Lower lobe of right lung (tissue), 2 donors: ENCODE measurements around the gene CFAP97. TPM values are rescaled to one million over a fixed set of nuclear protein-coding genes. Genes with fewer than 3 reads are reported as not detected.
A peak's percentile ranks its signal among the peaks of the same experiment; 100 is the strongest.
"Not testable (repeated sequence)": the region's sequence is repeated elsewhere in the genome, so short reads cannot be mapped to it uniquely, and the experiment has no call there.

Experiments
- ATAC-seq, 2 donors: fragments of 200-7000 bp; cut with Tn5 transposase; one replicate each; pipeline ENCODE4 v1.9.1; 2020 to 2022; ENCODE audit warnings: mild to moderate bottlenecking in 2 of 2, moderate library complexity in 2 of 2
- DNase-seq: peaks from one replicate; pipeline ENCODE4 v3.0.0-alpha.2; 2020
- H3K27ac ChIP-seq: fragments of 200-600 bp; one replicate; pipeline ENCODE4 v1.8.0; 2022
- H3K27me3 ChIP-seq: fragments of 200-600 bp; one replicate; pipeline ENCODE4 v1.8.0; 2022; ENCODE audit warnings: low read depth
- H3K36me3 ChIP-seq: fragments of 200-600 bp; one replicate; pipeline ENCODE4 v1.8.0; 2022; ENCODE audit warnings: mild to moderate bottlenecking
- H3K4me1 ChIP-seq: fragments of 200-600 bp; one replicate; pipeline ENCODE4 v1.8.0; 2022
- H3K4me3 ChIP-seq: fragments of 200-600 bp; one replicate; pipeline ENCODE4 v1.8.0; 2022; ENCODE audit warnings: mild to moderate bottlenecking
- H3K9me3 ChIP-seq: fragments of 200-600 bp; one replicate; pipeline ENCODE4 v1.8.0; 2022
- intact Hi-C: fragments of 100-400 bp; cut with DNase I; formaldehyde crosslinking; loops from one replicate; pipeline ENCODE4 v1.11.0; 2022
- total RNA-seq: library from RNA; stranded (reverse); fragmentation: NEBNext Ultra II Directional; extraction: Animal tissue kit (Norgen Biotek cat#: 25700); gene quantifications from one replicate; pipeline ENCODE4 v1.2.1, GENCODE V29; 2021
- TF ChIP-seq, protein P1 (sequence below): fragments of 200-600 bp; IDR thresholded peaks from one replicate; pipeline ENCODE4 v1.8.0; 2022; ENCODE audit warnings: antibody characterized with exemption, mild to moderate bottlenecking
- donor health status: DM: no; HTN: yes; CAD: no; lungs with severe emphysema.

CFAP97 gene
- total RNA-seq, 1 donor from 2014 or later, result 29.4 TPM

DNA sequence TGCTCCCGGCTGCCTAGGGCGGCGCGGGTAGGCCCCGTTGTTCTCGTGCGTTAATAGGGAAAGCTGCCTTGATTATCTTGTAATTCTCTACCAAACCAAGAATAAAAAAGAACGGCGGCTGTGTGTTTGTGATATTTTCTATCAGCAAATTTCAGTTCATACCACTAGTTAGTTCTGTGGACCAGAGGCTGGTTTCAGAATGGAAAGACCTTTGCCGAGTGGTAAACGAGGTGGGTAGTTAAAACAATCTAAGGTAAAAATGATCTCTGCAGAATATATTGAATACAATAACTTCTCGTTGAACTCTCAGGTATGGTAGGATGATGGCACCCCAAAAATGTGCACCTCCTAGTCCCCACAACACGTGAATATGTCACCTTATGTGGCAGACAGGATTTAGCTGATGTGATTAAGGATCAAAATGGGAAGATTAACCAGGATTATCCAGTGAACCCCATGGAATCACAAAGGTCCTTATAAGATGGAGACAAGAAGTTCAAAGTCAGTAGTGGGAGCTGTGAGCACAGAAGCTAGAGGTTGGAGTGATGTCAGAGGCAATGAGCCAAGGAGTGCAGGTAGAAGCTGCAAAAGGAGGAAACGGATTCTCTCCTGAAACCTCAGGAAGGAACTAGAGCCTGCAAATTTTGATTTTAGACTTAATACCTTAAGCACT, 574 bp upstream of the CFAP97 start:
- intact Hi-C loops, result no loop called here
- DNase-seq, result no peak
- H3K4me3 ChIP-seq, result peak overlapping the region; percentile 72
- no peaks in the 10 kb centered on the region for H3K27me3 ChIP-seq
- H3K4me1 ChIP-seq, result peaks cover 30% of the 10 kb centered on the region
- ATAC-seq, result no peak
- H3K36me3 ChIP-seq, result no peaks in the 10 kb centered on the region
- no peaks in the 10 kb centered on the region for H3K9me3 ChIP-seq
- H3K27ac ChIP-seq, result peak overlapping the region; percentile 95
- TF ChIP-seq, protein P1, sequence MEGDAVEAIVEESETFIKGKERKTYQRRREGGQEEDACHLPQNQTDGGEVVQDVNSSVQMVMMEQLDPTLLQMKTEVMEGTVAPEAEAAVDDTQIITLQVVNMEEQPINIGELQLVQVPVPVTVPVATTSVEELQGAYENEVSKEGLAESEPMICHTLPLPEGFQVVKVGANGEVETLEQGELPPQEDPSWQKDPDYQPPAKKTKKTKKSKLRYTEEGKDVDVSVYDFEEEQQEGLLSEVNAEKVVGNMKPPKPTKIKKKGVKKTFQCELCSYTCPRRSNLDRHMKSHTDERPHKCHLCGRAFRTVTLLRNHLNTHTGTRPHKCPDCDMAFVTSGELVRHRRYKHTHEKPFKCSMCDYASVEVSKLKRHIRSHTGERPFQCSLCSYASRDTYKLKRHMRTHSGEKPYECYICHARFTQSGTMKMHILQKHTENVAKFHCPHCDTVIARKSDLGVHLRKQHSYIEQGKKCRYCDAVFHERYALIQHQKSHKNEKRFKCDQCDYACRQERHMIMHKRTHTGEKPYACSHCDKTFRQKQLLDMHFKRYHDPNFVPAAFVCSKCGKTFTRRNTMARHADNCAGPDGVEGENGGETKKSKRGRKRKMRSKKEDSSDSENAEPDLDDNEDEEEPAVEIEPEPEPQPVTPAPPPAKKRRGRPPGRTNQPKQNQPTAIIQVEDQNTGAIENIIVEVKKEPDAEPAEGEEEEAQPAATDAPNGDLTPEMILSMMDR, result no peak

DNA sequence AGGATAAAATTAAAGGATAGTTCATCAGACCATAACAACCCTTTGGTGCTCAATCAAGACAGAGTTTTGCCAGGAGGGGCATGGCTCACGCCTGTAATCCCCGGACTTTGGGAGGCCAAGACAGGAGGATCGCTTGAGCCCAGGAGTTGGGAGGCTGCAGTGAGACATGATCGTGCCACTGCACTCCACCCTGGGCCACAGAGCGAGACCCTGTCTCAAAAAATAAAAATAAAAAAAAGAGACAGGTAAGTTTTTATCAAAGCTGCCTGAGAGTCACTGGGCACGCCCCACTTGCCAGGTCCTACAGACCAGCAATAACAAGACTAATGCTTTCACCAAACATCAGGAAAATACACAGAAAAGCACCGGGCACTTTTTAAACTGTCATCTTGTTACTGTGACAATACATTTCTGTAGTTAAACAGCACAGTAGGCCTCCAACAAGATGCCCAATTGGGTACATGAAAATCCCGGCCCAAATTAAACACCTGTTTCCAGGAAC, 765 bp downstream of the CFAP97 start:
- DNase-seq (no peak), ATAC-seq (no peak)
- TF ChIP-seq, protein P1, result no peak
- Histone ChIP-seq H3K27me3 (no peaks in the 10 kb centered on the region), H3K4me1 (peaks cover 25% of the 10 kb centered on the region), H3K36me3 (no peaks in the 10 kb centered on the region), H3K9me3 (no peaks in the 10 kb centered on the region), H3K27ac (peak overlapping the region; percentile 95), H3K4me3 (peak overlapping the region; percentile 72)
- intact Hi-C loops, result no loop called here

DNA sequence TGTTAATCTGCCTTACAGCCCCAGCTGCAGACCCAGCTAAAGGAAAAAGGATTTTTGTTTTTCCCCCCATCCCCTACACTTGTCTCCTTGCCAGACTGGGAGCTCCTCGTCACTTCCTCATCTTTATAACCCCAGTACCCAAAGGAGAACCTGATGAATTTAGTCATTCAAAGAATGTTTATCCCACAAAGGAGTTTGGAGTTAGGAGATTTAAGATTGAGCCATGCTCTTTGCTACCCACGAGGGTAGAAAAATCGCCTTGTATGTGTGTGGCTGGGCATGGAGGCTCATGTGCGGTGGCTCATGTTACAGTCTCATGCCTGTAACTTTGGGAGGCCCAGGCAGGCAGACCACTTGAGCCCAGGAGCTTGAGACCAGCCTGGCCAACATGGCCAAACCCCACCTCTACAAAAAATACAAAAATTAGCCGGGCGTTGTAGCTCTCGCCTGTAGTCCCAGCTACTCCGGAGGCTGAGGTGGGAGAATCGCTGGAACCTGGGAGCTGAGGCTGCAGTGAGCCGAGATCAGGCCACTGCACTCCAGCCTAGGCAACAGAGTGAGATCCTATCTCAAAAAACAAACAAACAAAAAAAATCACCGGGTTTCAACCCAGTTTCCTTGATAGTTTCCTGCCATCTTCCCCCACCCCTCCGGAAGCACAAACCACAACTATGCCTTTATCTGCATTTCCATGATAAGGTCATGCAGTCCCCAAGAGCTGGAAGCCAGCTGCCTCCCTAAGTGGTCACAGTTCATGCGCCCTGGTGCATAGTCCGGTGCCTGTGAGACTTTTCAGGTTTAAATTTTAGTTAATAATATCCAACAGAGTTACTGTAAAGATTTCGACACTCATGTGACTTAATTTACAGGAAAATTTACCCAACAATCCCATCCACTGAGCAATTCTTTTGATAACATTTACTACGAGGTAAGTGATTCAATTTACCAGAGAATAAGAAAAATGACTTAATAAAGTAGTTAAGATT, 1.5 kb downstream of the CFAP97 start:
- Histone ChIP-seq H3K9me3 (no peaks in the 10 kb centered on the region), H3K27me3 (no peaks in the 10 kb centered on the region), H3K4me3 (peak overlapping the region; percentile 72), H3K36me3 (no peaks in the 10 kb centered on the region), H3K4me1 (peaks cover 25% of the 10 kb centered on the region), H3K27ac (peak overlapping the region; percentile 95)
- TF ChIP-seq, protein P1, result no peak
- ATAC-seq, result no peak
- intact Hi-C loops, result no loop called here
- no peak for DNase-seq

DNA sequence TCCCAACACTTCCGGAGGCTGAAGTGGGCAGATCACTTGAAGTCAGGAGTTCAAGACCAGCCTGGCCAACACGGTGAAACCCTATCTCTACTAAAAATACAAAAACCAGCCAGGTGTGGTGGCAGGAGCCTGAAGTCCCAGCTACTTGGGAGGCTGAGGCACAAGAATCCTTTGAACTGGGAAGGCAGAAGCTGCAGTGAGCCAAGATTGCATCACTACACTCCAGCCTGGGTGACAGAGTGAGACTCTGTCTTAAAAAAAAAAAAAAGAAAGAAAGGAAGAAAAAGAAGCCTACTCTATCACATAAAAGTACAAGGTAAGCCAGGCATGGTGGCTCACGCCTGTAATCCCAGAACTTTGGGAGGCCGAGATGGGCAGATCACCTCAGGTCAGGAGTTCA, 5.6 kb downstream of the CFAP97 start:
- DNase-seq, H3K9me3 ChIP-seq, intact Hi-C loops, H3K36me3 ChIP-seq, H3K27me3 ChIP-seq, H3K27ac ChIP-seq, ATAC-seq, H3K4me3 ChIP-seq: not testable (repeated sequence)
- H3K4me1 ChIP-seq, result peaks cover 14% of the 10 kb centered on the region

DNA sequence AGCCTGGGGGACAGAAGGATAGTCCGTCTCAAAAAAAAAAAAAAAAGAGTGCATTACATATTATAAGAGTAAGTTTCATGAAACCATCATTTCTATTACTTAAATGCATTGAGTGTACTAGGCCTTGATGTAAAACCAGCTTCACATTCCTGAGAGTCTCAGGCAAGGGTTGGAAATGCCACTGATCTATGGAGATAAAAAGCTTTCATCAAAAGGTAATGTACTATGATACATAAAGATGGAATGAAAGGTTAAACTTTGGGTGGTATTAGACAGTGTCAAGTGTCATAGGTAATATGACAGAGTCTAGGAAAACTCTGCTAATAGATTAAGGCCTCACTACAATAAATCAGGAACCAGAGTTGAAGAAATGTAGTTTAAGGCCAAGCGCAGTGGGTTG, 7.4 kb downstream of the CFAP97 start:
- H3K4me1 ChIP-seq, result no peaks in the 10 kb centered on the region
- DNase-seq (no peak), ATAC-seq (no peak)
- no peak overlapping the region for H3K4me3 ChIP-seq
- H3K9me3 ChIP-seq, result no peaks in the 10 kb centered on the region
- no peaks in the 10 kb centered on the region for H3K27me3 ChIP-seq
- intact Hi-C loops, result no loop called here
- H3K27ac ChIP-seq, result no peak overlapping the region
- TF ChIP-seq, protein P1, result no peak
- no peaks in the 10 kb centered on the region for H3K36me3 ChIP-seq
